Stimulated activated CD8-positive, alpha-beta memory T cell treated with anti-CD3 and anti-CD28 coated beads, Interleukin-12 subunit alpha, Interleukin-12 subunit beta, amount 100 ng/mL, for 24 hours (primary cell): ENCODE measurements around the gene VAMP5.
"Not testable (repeated sequence)": the region's sequence is repeated elsewhere in the genome, so short reads cannot be mapped to it uniquely, and the experiment has no call there.

ENCODE experiments used
- DNase-seq: peaks from one replicate; pipeline ENCODE4 v3.0.0-alpha.2; 2020; ENCODE audit errors: extremely low read depth

The VAMP5 gene

DNA sequence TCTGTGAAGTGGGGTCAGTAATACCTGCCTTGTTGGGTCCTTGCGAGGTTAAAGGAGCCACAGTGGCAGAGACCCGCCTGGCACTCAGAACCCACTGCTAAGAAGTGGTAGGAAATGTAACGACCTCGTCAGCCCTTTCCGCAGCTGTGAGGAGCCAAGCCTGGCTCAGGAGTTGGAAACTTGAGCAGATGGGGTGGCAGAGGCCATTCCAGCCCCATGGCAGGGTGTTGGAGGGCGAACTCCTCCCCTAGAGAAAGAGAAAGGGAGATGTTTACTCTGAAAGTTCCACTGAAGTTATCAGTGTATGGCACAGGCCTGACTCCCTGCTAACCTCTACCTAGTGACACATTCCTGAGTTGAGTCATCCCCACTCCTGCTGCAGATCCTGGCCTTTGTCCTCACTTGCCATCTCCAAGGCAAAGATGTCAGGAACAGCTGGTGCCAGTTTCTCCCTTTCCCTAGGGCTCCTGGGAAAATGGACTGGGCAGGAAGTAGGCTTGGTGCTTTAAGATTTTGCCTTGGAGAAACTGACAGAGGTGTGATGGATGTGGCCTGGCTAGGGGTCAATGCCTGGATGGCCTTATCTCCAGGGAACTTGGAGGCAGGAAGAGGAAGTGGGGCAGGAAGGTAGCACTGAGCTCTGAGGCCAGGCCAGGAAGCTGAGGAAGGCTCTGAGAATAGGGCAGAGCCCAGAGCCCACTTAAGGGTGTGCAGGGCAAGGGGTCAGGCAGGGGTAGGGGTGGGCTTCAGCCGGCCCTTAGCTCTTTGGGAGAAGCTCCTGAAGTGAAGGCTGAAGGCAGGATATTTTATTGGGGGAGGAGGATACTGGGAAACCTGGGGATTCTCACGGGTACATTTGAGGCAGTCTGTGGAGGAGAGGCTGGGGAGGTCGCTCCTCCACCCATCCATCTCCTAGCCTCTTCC lies 888 bp downstream of the VAMP5 start:
- DNase-seq: no peak

DNA sequence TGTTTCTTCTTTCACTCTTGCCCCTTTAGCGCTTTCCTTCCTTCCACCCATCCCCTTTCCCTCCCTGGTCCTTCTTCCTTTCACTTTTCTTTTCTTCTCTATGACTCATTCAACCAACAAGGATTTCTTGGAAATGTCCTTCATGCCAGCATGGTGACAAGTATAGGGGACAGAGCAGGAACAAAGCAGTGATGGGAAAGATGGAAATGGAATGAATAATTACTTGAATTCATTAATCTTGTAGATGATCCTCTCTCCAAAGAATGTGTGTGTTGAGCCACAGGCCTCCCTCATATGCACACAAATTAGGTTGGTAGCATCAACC lies 1.5 kb downstream of the VAMP5 start:
- no peak for DNase-seq

DNA sequence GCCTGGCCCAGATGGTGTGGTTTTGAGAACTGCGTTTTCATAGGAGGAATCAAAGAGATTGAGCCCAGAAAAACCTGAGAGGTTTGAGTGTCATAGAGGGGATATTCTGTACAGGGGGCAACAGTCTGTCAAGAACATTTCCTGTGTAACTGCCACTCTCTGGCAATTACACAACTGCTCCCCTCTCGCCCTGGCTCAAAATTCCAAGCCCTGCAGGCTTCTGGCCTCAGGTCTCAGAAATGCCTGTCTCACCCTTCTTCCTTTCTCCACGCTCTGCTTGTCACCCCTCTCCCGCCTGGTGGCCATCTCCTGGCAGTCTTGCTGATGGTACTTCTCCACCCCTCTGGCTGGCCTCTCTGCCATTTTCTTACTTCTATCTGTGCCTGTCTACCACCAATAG lies 4.0 kb downstream of the VAMP5 start:
- no peak for DNase-seq

DNA sequence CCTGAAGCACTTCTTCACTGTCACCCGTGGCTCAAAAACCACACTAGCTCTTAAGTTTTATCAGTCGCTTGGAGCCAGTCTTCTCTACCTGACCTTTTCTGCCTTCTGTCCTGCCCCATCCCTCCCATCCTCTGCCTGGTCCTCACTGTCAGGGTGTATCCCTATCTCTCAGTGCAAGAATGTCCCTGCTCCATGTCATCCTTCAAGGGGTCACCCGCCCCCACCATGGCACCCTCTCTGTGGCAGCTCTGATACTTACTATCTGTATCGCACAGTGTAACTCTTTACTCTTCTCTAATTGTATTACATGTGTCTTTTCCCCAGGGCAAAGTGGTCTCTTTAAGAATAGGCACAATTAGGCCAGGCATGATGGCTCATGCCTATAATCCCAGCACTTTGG lies 4.4 kb downstream of the VAMP5 start:
- DNase-seq: no peak

DNA sequence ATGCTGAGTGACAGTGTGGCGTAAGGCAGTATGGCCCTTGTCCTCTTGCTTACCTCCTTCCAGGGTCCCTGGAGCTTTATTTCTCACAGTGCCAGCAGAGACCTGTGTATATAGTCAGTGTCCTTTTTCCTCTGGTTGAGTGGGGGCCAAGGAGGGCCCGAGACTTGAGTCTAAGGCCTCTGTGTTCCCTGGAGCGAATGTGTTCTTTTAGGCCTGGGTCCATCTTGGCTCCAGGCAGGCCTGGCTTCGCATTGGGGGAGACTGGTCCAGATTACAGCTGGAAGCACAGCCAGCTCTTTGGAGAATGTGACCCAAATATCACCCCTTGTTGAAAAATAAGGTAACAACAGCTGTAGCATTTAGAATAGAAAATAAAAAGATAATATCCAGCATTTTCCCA lies 5.0 kb downstream of the VAMP5 start:
- DNase-seq: no peak

DNA sequence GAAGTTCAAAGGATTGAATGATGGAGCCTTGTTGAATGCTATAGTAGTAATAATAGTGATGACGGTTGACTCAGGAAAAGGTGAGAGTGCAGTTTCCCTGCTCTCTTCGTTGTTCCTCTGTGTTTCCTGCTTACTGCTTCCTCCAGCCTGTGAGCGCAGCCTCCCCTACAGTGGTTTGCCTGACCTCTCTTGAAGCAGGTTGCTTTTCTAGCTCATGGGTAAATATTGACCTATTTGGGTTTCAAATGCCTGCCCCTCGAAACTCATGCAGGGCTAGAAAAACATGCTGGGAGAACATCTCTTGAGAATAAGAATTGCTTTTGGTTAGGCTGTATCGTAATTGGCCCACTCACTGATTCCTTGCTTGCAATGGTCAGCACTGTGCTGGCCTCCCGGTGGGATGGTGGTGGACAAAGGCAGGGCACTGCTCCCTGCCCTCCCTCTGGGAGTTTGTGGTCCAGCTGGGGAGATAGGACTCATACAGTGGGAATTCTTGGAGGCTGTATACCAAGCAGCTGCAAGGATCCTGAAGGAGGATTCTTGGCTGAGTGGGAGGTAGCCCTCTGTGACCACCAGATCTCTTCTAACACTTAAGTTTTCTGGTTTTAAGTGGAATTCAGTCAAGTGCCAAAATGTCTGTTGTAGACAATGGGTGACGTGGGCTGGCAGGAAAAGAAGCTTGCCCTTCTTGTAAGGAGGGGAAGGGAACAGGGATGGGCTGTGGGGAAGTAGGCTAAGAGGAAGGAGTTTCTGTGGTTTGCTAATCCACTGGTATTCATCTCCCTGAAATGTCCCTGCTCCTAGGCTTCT lies 6.0 kb downstream of the VAMP5 start:
- DNase-seq: no peak

DNA sequence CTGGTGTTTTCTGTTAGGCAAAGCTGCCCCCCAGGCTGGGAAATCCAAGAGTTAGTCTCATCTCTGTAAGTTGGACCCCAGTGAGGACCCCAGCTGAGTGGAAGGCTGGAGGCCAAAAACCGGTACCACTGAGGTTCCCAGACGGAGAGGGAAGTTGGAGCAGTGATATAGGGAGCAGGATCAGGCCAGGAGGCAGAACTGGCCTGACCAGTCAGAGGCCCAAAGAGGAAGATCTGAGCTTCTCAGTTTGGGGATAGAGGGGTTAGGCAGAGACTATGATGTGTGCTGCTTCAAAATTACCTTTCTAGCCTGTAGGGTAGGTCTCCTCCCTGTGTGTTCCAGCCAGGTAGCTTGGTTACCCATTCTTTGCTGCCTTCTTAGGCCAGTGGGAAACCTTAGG lies 6.7 kb downstream of the VAMP5 start:
- no peak for DNase-seq

DNA sequence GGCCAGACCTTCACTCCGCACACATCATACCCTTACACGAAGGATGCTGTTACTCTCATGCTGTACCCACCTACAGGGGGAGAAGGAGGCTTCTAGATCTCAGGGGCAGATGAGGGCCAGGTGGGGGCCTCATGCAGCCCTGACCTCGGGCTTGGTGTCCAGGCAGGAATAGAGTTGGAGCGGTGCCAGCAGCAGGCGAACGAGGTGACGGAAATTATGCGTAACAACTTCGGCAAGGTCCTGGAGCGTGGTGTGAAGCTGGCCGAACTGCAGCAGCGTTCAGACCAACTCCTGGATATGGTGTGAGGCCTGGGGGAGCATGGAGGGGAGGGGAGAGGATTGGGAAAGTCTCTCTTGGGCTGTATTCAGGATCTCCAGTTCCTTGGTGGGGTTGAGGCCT lies 7.3 kb downstream of the VAMP5 start:
- no peak for DNase-seq

DNA sequence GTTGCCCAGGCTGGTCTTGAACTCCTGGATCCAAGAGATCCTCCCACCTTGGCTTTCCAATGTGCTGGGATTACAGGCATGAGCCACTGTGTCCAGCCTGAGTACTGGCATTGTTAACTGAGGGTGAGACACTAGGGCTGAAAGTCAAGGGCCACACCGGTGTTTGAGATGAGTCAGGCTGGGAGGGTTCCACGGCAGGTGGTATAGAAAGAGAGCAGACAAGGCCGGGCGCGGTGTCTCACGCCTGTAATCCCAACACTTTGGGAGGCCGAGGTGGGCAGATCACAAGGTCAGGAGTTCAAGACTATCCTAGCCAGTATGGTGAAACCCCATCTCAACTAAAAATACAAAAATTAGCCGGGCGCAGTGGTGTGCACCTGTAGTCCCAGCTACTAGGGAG lies 8.1 kb downstream of the VAMP5 start:
- DNase-seq: not testable (repeated sequence)

DNA sequence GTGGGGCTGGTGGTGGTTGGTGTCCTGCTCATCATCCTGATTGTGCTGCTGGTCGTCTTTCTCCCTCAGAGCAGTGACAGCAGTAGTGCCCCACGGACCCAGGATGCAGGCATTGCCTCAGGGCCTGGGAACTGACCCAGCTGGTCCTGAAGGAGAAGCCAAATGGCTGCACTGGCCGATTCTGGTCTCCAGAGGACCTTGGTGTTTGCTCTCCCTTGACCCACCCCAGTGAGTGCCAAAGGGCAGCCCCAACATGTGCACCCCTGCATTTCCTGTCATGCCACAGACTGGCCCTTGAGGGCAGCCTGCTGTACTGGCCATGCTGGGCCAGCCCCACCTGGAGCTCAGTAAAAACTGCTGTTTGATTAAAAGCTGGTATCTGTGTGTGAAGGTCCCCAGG lies 8.8 kb downstream of the VAMP5 start:
- DNase-seq: no peak

DNA sequence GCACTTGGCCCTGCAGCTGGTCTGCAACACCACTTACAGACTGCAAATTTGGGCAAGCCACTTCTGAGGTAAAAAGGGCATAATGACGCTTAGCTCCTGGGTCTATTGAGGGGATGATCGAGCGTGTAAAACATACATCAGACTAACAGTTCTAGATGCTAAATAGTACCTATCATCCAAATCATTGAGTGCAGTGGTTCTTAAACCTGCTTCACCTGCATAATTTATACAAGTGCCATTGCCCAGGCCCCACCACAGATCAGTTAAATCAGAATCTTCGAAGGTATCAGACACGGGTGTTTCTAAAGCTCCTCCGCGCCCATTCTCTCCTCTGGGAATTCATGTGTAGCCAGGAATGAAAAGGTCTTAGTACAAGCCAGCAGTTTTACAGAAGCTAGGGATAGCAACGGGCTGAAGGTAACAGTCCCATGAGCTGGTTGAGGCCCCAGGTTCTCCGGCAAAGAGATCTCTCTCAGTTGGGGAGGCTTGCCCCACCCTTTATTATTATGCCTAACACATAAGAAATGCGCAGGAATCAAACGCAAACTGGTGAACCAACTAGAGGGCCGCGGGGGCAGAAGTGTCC lies 10.6 kb downstream of the VAMP5 start:
- no peak for DNase-seq

DNA sequence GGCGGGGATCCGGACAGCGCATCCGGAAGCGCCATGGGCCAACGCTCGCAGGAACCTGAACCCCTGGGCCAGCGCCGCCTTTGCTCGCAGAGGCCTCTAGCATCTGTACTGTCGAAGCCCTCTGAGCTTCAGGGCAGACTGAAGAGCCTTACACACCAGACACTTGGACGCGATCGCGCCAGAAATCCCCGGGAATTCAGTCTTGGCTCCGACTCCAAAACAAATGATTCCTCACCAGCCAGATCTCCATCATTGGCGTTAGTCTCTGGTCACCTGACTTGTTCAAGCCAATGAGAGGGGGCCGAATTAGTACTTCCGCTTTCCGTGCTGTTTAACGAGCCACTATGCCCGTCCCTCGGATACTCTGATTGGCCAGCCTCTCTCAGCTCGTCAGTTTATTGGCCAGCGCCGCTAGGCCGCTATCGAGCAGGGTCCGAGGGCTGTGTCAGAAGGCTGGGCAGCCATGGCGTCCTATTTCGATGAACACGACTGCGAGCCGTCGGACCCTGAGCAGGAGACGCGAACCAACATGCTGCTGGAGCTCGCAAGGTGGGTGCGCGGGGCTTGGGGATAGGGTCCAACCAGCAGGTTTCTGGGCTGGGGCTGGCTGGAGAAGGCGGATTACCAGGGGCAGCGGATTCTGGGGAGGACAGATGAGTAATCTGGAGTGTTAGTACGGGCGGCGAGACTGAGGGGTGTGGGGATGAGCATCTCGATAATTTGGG lies 11.2 kb downstream of the VAMP5 start, which contains the start of gene RNF181:
Gene RNF181 (plus strand): TSS at position 445 of the 725 bp plus-strand sequence. CDS start 19 bp downstream, at position 464.
- DNase-seq: peak; percentile 74

DNA sequence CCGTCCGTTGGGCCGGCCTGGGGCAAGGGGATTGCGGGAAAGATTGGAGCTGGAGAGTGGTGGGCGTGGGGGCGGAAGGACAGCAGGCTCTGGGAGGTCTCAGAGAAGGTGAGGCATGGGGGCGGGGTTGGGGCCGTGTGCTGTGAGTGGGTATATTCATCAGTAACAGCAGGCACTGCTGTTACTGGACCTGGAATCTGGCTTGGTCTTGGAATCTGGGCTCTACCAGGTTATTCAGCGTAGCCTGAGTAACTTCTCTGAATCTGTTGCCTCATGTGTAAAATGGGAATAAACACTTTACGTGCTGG lies 11.7 kb downstream of the VAMP5 start:
- DNase-seq: no peak

DNA sequence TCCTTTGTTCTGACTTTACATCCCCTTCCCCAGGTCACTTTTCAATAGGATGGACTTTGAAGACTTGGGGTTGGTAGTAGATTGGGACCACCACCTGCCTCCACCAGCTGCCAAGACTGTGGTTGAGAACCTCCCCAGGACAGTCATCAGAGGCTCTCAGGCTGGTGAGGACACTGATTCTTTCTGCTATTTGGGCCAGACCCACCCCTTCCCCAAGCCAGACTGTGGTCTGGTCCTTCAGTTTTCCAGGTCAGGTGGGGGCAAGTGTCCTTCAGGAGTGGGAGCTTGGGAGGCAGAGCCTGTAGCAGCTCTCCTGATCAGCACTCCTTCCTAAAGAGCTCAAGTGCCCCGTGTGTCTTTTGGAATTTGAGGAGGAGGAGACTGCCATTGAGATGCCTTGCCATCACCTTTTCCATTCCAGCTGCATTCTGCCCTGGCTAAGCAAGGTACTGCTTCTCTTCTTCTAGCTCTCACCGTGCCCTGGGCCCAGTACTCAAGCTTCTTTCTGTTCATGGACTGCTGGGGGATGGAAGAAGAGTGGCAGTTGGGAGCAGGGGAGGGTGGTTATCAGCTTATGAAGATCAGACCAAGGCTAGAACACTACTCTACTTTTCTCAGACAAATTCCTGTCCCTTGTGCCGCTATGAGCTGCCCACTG lies 12.4 kb downstream of the VAMP5 start:
- DNase-seq: no peak

DNA sequence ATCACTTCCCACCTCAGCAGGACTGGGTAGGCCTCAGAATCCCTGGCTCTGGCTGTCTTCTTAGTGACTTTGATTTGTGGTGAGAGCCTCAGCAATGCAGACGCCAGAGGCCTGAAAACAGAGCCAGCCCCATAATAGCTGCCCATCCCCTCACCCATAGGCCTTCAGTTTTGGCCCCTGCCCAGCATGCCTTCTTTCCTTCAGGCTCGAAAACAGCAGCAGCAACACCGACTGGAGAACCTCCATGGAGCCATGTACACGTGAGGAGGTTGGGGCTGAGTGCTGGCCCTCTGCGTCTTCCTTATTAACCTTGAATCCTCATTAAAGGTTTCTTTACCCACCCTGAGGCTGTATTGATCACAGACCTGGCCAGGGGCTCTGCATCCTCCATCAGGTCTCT lies 13.0 kb downstream of the VAMP5 start:
- no peak for DNase-seq

DNA sequence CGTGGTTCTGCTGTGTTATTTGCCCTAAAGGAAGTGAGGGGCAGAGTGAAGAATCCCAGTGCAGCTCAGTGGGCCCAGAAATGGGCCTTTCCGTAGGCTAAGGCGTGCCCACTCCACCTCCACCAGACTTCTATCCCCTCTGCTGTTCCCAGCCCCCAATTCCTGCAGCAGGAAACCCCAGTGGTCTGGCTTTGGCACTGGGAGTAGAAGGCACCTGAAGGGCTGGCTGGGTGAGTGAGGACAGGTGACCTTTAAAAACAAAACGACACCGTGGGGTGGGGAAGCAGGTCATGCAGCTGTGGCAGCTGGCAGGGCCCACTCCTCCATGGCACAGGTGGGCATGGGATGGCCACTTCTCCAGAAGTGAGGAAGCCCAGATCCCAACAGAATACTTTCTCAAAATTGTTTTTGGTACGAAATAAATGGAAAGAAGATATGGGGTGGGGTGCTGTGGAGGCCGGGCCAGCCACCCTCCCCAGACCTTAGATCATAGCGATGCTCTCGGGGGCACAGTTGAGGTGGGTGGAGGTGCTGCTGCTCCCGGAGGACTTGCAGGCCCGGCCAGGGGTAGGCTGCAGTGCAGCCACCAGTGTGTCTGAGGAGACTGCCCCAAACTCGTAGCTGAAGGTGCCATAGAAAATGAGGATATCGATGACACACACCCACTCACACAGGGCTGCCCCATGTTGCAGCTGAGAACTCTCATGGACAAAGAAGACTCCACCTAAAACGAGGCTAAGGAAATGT lies 14.5 kb downstream of the VAMP5 start:
- no peak for DNase-seq

DNA sequence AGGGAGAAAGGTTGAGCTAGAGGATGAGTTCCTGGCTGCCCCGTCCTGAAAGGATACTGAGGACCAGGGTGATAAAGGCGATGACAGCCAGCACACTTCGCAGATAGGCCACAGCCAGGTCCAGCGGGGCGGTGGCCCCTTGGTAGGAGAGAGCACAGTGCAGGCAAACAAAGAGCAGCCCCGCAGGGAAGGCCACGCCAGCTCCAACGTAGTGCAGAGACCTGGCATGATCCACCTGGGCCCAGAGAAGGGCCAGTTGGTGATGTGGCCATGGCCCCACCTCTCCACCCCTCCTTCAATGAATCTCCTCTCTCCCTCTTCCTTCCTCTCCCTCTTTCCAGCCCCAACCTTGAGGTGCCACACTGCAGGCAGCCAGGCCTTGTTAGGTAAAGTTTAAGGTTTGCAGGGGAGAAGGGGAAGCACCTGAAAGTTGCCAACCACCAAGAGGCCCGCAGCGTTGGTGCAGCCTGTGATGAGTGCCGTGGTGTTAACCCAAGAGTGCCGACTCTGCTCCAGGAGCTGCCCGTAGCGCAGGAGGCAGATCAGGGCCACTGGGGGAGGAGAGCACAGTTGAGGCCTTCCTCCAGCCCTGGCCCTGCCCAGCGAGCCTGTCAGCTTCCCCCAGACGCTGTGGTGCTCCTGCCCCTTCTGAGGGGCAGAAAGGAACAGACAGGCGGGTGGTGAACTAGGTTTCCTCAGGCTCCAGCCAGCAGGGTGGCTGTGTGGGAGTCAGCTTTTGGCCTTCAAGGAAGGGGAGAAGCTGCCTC lies 15.4 kb downstream of the VAMP5 start:
- DNase-seq: no peak

DNA sequence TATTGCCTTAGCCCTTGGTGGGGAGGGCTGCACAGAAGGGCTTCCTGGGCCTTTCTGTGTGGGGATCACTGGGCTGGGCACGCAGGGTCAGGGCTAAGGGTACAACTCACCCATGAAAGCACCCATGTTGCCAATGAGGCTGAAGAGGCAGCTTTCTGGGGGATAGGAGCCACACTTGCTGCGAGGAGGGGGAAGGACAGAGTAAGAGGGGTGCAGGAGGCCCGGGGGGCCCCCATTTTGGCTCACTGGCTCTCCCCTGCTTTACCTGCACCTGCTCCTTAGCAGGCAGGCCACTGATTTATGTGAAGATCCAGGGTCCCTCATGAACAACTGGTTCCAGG lies 16.0 kb downstream of the VAMP5 start:
- DNase-seq: no peak

DNA sequence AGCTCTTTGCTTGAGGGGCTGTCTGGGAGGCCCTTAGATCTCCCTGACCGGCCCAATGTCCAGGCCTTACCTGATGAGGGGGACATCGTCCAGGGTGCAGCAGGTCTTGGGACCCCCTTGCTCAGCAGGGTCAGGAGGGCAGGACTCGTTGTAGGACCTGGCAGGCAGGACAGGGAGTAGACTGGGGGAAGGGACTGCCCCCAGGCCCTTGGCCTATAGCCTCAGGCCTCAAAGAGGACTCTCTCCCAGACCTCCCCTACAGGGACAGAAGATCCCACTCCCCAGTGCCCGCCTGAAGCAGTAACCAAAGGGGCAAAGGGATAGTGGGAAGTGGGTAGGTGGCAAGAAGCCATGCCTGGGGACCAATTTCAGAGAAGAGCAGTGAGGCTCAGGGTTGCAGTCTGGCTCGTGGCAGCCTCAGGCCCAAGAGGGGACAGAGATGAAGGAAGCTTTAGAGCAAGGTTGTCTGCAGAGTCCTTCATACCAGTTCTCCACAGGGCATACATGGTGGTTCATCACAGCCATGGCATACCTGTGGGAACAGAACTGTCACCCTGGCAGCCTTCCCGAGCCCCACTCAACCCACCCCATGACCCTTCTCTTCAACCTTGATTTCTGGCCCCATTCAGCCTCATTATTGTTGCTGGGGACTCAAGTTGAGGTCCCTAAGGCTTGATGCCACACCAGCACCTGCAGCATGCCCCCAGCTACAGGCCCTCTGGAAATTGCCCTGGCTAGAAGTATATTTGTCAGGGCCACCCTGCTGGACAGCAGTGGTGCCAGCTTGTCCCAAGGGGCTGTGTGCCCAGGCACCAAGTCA lies 16.9 kb downstream of the VAMP5 start:
- DNase-seq: no peak
